Mesenchymal stem cell (in vitro differentiated cells and primary cell): ENCODE results near the gene HCK.

Source experiments
- DNase-seq: peaks from one replicate; pipeline ENCODE4 v3.0.0-alpha.2; 2013
- H2AFZ ChIP-seq: one replicate; pipeline ENCODE4 v1.6.1; 2013; ENCODE audit warnings: low read depth, mild to moderate bottlenecking, control low read depth, inconsistent platforms, low read length, moderate library complexity
- H2AK5ac ChIP-seq: 2 replicates; pipeline ENCODE4 v1.6.1; 2013; ENCODE audit warnings: low read length, moderate library complexity, mild to moderate bottlenecking, inconsistent platforms; ENCODE audit not compliant: severe bottlenecking
- H2BK120ac ChIP-seq: one replicate; pipeline ENCODE4 v1.6.1; 2013; ENCODE audit warnings: low read depth, mild to moderate bottlenecking, inconsistent platforms, low read length, moderate library complexity
- H2BK12ac ChIP-seq, 2 experiments: one replicate each; pipeline ENCODE4 v1.6.1; 2013; ENCODE audit warnings: inconsistent platforms in 2 of 2, low read length in 2 of 2, mild to moderate bottlenecking in 2 of 2, moderate library complexity in 2 of 2, control low read depth in 1 of 2
- H2BK15ac ChIP-seq: one replicate; pipeline ENCODE4 v1.6.1; 2013; ENCODE audit warnings: mild to moderate bottlenecking, low read depth, inconsistent platforms; ENCODE audit not compliant: poor library complexity, severe bottlenecking
- H2BK5ac ChIP-seq: 2 replicates; pipeline ENCODE4 v1.6.1; 2013; ENCODE audit warnings: low read depth, mild to moderate bottlenecking, low read length, control low read depth, inconsistent platforms; ENCODE audit not compliant: poor library complexity, severe bottlenecking
- H3K14ac ChIP-seq, 2 experiments: one replicate each; pipeline ENCODE4 v1.6.1; 2013; ENCODE audit warnings: inconsistent platforms in 2 of 2, low read length in 2 of 2, control low read depth in 1 of 2, mild to moderate bottlenecking in 1 of 2, moderate library complexity in 1 of 2
- H3K18ac ChIP-seq, 2 experiments: one replicate each; pipeline ENCODE4 v1.6.1; 2013; ENCODE audit warnings: inconsistent platforms in 2 of 2, low read length in 2 of 2, control low read depth in 1 of 2, low read depth in 1 of 2, mild to moderate bottlenecking in 1 of 2
- H3K23ac ChIP-seq, 2 experiments: one replicate each; pipeline ENCODE4 v1.6.1; 2013; ENCODE audit warnings: inconsistent platforms in 2 of 2, low read length in 2 of 2, mild to moderate bottlenecking in 2 of 2, moderate library complexity in 2 of 2, control low read depth in 1 of 2
- H3K27ac ChIP-seq: 2 replicates; pipeline ENCODE4 v1.5.1; 2013; ENCODE audit warnings: mild to moderate bottlenecking, moderate library complexity, low read length, control low read depth, inconsistent platforms; ENCODE audit not compliant: poor library complexity, severe bottlenecking
- H3K27me3 ChIP-seq, 2 experiments: 2 replicates each; pipeline versions ENCODE4 v1.6.1 to v1.7.0; 2013; ENCODE audit warnings: low read length in 2 of 2, mild to moderate bottlenecking in 2 of 2, moderate library complexity in 2 of 2, control low read depth in 1 of 2, inconsistent platforms in 1 of 2; ENCODE audit not compliant: control insufficient read depth in 1 of 2, insufficient read depth in 1 of 2
- H3K36me3 ChIP-seq, 2 experiments: 2 replicates each; pipeline versions ENCODE4 v1.6.1 to v1.7.0; 2013; ENCODE audit warnings: low read length in 2 of 2, control low read depth in 1 of 2, inconsistent platforms in 1 of 2, low read depth in 1 of 2, mild to moderate bottlenecking in 1 of 2; ENCODE audit not compliant: insufficient read depth in 2 of 2, control insufficient read depth in 1 of 2
- H3K4ac ChIP-seq, 2 experiments: one replicate each; pipeline ENCODE4 v1.6.1; 2013; ENCODE audit warnings: inconsistent platforms in 2 of 2, low read length in 2 of 2, mild to moderate bottlenecking in 2 of 2, moderate library complexity in 2 of 2, control low read depth in 1 of 2, low read depth in 1 of 2
- H3K4me1 ChIP-seq: 2 replicates; pipeline ENCODE4 v1.6.1; 2013; ENCODE audit warnings: low read depth, low read length, control low read depth; ENCODE audit not compliant: control insufficient read depth, insufficient read depth
- H3K4me2 ChIP-seq: 2 replicates; pipeline ENCODE4 v1.6.1; 2013; ENCODE audit warnings: low read length, mild to moderate bottlenecking, inconsistent platforms; ENCODE audit not compliant: poor library complexity, severe bottlenecking
- H3K4me3 ChIP-seq, 2 experiments: 2 replicates each; pipeline versions ENCODE4 v1.5.1 to v1.7.0; 2013; ENCODE audit warnings: low read length in 2 of 2, mild to moderate bottlenecking in 2 of 2, control low read depth in 1 of 2, low read depth in 1 of 2; ENCODE audit not compliant: insufficient read depth in 1 of 2
- H3K79me1 ChIP-seq: replicated peaks from 2 replicates; pipeline ENCODE4 v1.6.1; 2013; ENCODE audit warnings: mild to moderate bottlenecking, control low read depth, low read length, inconsistent platforms; ENCODE audit not compliant: poor library complexity, severe bottlenecking
- H3K9ac ChIP-seq: 2 replicates; pipeline ENCODE4 v1.7.0; 2013; ENCODE audit warnings: mild to moderate bottlenecking, low read length, moderate library complexity
- H3K9me3 ChIP-seq: 2 replicates; pipeline ENCODE4 v1.7.0; 2013; ENCODE audit warnings: mild to moderate bottlenecking, low read length; ENCODE audit not compliant: control insufficient read depth
- H4K8ac ChIP-seq: one replicate; pipeline ENCODE4 v1.6.1; 2013; ENCODE audit warnings: inconsistent platforms, mild to moderate bottlenecking, low read length, moderate library complexity
- H4K91ac ChIP-seq: one replicate; pipeline ENCODE4 v1.6.1; 2013; ENCODE audit warnings: mild to moderate bottlenecking, low read length, inconsistent platforms
- WGBS: methylation state at CpG from one replicate; pipeline ENCODE4 v1.1.7; 2013; ENCODE audit warnings: mixed read lengths; 5-methylcytosine and 5-hydroxymethylcytosine counted together

HCK gene

GRCh38 chr20:32010666-32011065, 41.4 kb upstream of the HCK start:
- no peak overlapping the region for H2BK12ac ChIP-seq
- H3K14ac ChIP-seq: no peak overlapping the region
- H3K9me3 ChIP-seq: no peaks in the 10 kb centered on the region
- no peak overlapping the region for H4K91ac ChIP-seq
- H3K4me2 ChIP-seq: no peak overlapping the region
- no peak overlapping the region for H2BK5ac ChIP-seq
- no peak overlapping the region for H2BK15ac ChIP-seq
- no peak overlapping the region for H3K18ac ChIP-seq
- H2BK120ac ChIP-seq: no peak overlapping the region
- no peak overlapping the region for H3K4ac ChIP-seq
- no peak overlapping the region for H3K23ac ChIP-seq
- no peak overlapping the region for H3K27ac ChIP-seq
- WGBS: 46% methylated on average over 8 of the region's 8 CpGs
- no peak overlapping the region for H2AK5ac ChIP-seq
- peaks cover 8% of the 10 kb centered on the region for H3K4me1 ChIP-seq
- peaks cover 66 to 72% of the 10 kb centered on the region in 2 experiments for H3K27me3 ChIP-seq
- no peak overlapping the region for H2AFZ ChIP-seq
- no peak for DNase-seq
- H3K79me1 ChIP-seq: no peaks in the 10 kb centered on the region
- H3K36me3 ChIP-seq: no peaks in the 10 kb centered on the region
- no peak overlapping the region for H3K9ac ChIP-seq
- no peak overlapping the region for H3K4me3 ChIP-seq
- H4K8ac ChIP-seq: no peak overlapping the region

DNA sequence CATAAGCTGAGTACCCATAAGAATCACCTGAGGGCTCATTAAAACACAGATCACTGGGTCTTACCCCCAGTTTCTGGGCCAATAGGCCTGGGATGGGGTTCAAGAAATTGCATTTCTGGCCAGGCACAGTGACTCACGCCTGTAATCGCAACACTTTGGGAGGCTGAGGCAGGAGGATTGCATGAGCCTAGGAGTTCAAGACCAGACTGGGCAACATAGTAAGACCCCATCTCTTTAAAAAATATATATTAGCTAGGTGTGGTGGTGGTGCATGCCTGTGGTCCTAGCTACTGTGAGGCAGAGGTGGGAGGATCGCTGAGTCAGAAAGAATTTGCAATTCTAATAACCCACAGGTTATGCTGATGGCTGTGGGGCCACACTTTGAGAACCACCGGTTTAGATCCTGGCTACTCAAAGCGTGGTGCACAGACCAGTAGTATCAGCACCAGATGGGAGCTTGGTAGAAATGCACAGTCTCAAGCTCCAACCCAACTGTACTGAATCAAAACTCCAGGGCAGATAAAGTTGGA, 39.8 kb upstream of the HCK start:
- Histone ChIP-seq H3K27me3 (peaks cover 61 to 80% of the 10 kb centered on the region in 2 experiments), H3K23ac (no peak overlapping the region), H2BK12ac (no peak overlapping the region), H3K4me3 (no peak overlapping the region), H4K91ac (no peak overlapping the region), H3K14ac (no peak overlapping the region), H3K79me1 (no peaks in the 10 kb centered on the region), H3K9me3 (no peaks in the 10 kb centered on the region), H2BK120ac (no peak overlapping the region), H3K9ac (no peak overlapping the region), H2AFZ (no peak overlapping the region), H3K4ac (no peak overlapping the region), H2BK15ac (no peak overlapping the region), H2BK5ac (no peak overlapping the region), H3K4me1 (peaks cover 4% of the 10 kb centered on the region), H2AK5ac (no peak overlapping the region), H4K8ac (no peak overlapping the region), H3K27ac (no peak overlapping the region), H3K36me3 (no peaks in the 10 kb centered on the region), H3K18ac (no peak overlapping the region), H3K4me2 (no peak overlapping the region)
- 75% methylated on average over 5 of the region's 5 CpGs for WGBS
- no peak for DNase-seq

DNA sequence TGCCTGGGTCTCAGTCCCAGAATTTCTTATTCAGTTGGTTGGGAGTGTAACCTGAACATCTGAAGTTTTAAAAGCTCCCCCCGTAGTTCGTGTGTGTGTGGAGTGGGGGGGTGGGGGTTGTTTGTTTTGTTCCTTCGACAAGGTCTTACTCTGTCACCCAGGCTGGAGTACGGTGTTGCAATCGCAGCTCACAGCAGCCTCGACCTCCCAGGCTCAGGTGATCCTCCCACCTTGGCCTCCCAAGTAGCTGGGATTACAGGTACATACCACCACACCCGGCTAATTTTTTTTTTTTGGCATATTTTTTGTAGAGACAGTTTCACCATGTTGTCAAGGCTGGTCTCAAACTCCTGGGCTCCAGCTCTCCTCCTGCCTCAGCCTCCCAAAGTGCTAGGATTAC, 38.7 kb upstream of the HCK start:
- no peak overlapping the region for H4K8ac ChIP-seq
- peaks cover 5% of the 10 kb centered on the region for H3K4me1 ChIP-seq
- no peaks in the 10 kb centered on the region for H3K79me1 ChIP-seq
- no peak overlapping the region for H2BK5ac ChIP-seq
- no peak overlapping the region for H3K4ac ChIP-seq
- H3K27me3 ChIP-seq: peaks cover 64 to 80% of the 10 kb centered on the region in 2 experiments
- no peak overlapping the region for H3K18ac ChIP-seq
- no peak overlapping the region for H2BK15ac ChIP-seq
- no peak overlapping the region for H2AFZ ChIP-seq
- no peaks in the 10 kb centered on the region for H3K9me3 ChIP-seq
- no peaks in the 10 kb centered on the region for H3K36me3 ChIP-seq
- 86% methylated on average over 7 of the region's 7 CpGs for WGBS
- H2BK120ac ChIP-seq: no peak overlapping the region
- no peak overlapping the region for H3K4me3 ChIP-seq
- no peak overlapping the region for H3K9ac ChIP-seq
- H4K91ac ChIP-seq: no peak overlapping the region
- H3K4me2 ChIP-seq: no peak overlapping the region
- no peak overlapping the region for H2BK12ac ChIP-seq
- no peak overlapping the region for H3K23ac ChIP-seq
- no peak overlapping the region for H3K14ac ChIP-seq
- H3K27ac ChIP-seq: no peak overlapping the region
- DNase-seq: no peak
- H2AK5ac ChIP-seq: no peak overlapping the region

GRCh38 chr20:32017711-32018251, 34.3 kb upstream of the HCK start:
- Histone ChIP-seq H3K79me1 (no peaks in the 10 kb centered on the region), H3K27me3 (peaks cover 77 to 79% of the 10 kb centered on the region in 2 experiments), H2BK12ac (no peak overlapping the region), H3K9ac (no peak overlapping the region), H3K9me3 (no peaks in the 10 kb centered on the region), H3K36me3 (no peaks in the 10 kb centered on the region), H3K4ac (no peak overlapping the region), H3K4me2 (no peak overlapping the region), H2AFZ (no peak overlapping the region), H3K23ac (no peak overlapping the region), H4K8ac (no peak overlapping the region), H2BK15ac (no peak overlapping the region), H3K4me1 (peaks cover 17% of the 10 kb centered on the region), H3K18ac (no peak overlapping the region), H3K4me3 (no peak overlapping the region), H2BK120ac (no peak overlapping the region), H3K27ac (no peak overlapping the region), H2AK5ac (no peak overlapping the region), H3K14ac (no peak overlapping the region), H2BK5ac (no peak overlapping the region), H4K91ac (no peak overlapping the region)
- WGBS: 8% methylated on average over 12 of the region's 35 CpGs
- no peak for DNase-seq
